ENCODE measurements around the gene ADAMTS19.
A peak's percentile ranks its signal among the peaks of the same experiment; 100 is the strongest.

Gene ADAMTS19

GRCh38 chr5:129664336-129664937, 204.3 kb downstream of the ADAMTS19 start:
- DNase-seq (ENCODE audit: insufficient read length, low spot score) = peak; percentile 13

DNA sequence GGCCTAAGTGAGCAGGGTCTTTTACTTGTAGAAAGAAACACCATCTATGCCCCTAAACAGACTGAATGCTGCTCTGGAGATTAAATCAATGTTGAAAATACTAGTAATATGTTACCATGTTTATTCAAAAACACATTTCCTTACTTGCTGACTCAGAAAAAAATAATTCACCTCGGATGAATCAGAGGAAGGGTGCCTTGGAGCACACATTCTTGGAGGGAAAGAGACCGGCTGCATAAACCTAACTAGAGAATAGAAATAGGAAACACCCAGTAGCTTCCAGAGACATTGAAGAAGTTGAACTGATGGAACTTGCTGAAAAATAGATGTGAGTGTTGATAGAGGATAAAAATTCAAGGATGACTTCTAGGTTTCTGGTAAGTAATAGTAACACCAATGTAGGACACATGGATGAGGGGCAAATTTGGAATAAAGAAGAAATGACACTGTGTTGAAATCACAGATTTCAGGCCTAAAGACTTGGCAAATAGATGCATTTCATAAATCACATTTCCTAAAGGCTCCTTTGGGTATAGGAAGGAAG, 210.9 kb downstream of the ADAMTS19 start:
- DNase-seq (ENCODE audit: insufficient read length, low spot score) (peak; percentile 13), FAIRE-seq (peak; percentile 36)

More at GRCh38 chr5:129664336-129664937, 204.3 kb downstream of the ADAMTS19 start:
- no peak for FAIRE-seq

GRCh38 chr5:129672006-129672405, 211.9 kb downstream of the ADAMTS19 start:
- no peak for DNase-seq (ENCODE audit: insufficient read length, low spot score)
- FAIRE-seq = no peak

GRCh38 chr5:129679671-129680070, 219.6 kb downstream of the ADAMTS19 start:
- FAIRE-seq (no peak), DNase-seq (ENCODE audit: insufficient read length, low spot score) (no peak)

- FAIRE-seq (no peak), DNase-seq (ENCODE audit: insufficient read length, low spot score) (no peak)
These were observed 227.8 kb downstream of the ADAMTS19 start for GRCh38 chr5:129687941-129688340.

DNA sequence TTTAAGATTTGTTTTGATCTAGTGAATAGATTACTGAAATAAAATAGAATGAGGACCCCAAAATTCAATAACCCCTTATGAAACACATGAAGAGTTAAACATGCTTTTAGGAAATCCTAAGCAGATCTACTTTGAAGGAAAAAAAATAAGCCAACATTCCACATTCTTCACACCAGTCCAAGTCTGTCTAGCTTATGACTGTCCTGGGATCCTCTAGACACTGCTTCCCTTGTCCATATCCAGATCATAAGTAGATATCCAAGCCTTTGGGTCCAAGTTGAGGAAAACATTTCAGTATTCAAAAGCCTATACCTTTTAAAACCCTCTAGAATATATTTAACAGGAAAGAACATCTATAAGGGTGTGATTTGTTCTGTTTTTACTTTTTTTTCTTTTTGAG, 228.9 kb downstream of the ADAMTS19 start:
- no peak for FAIRE-seq
- DNase-seq (ENCODE audit: insufficient read length, low spot score) = no peak

DNA sequence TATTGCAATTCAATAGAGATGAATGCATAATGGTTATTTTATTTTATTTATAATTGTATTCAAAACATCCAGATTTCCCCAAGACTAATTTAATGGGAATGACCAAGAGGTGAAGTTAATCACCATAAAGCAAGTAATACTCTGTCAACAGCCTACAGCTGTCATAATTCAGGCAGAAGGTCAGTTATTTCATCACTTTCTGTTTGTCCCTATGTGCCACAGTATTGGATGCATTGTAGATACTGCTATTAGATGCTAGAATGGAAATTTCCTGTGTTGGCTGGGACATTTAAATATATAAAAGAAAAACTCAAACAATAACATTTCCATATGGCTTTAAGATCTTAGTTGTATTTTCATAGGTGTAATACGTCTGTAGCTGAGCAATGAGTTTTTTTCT, 231.1 kb downstream of the ADAMTS19 start:
- DNase-seq (ENCODE audit: insufficient read length, low spot score) (no peak), FAIRE-seq (no peak)

GRCh38 chr5:129696636-129697035, 236.5 kb downstream of the ADAMTS19 start:
- FAIRE-seq = no peak
- no peak for DNase-seq (ENCODE audit: insufficient read length, low spot score)

GRCh38 chr5:129698661-129699060, 238.6 kb downstream of the ADAMTS19 start:
- DNase-seq (ENCODE audit: insufficient read length, low spot score) (no peak), FAIRE-seq (no peak)

DNA sequence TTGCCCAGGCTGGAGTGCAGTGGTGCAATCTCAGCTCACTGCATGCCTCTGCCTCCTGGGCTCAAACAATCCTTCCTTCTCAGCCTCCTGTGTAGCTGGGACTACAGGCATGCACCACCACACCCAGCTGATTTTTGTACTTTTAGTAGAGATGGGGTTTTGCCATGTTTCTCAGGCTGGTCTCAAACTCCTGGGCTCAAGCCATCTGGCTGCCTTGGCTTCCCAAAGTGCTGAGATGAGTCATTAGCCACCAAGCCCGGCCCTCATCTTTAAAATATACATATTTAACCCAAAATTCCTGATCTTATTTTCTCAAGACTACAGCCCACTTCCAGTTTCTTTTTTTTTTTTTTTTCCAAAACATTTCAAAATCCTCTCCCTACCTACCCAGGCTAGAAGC, 256.1 kb downstream of the ADAMTS19 start:
- no peak for FAIRE-seq
- DNase-seq (ENCODE audit: insufficient read length, low spot score) = no peak

GRCh38 chr5:129716651-129717050, 256.6 kb downstream of the ADAMTS19 start:
- FAIRE-seq (no peak), DNase-seq (ENCODE audit: insufficient read length, low spot score) (no peak)

- FAIRE-seq (no peak), DNase-seq (ENCODE audit: insufficient read length, low spot score) (no peak)
These were observed 257.7 kb downstream of the ADAMTS19 start for GRCh38 chr5:129717751-129718310.

DNA sequence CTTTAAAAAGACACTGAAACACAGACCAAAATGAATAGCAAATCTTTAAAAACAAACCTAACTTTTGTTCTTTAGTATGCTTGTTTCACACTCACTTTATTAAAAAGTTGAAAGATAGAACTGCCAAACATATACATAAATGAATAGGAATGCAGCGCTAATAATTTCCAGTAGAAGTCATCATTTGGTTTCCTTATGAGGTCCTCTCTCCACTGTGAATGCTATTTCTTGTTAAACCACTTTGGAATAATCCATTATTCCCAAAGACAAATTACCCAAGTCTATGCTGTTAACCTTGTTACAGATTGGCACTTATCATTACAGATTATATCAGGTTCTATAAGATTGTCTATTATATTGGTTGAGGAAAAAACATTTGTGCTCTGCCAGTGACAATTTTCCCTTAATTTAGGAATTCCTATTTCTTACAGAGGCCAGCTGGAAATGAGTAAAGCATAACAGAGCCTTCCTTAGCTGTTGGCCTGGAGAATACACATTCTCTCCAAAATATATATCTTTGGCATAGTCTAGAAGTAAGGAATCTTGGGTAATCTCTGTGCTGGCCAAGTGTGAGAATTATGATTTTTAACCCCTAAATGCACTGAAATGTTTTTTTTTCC, 258.5 kb downstream of the ADAMTS19 start:
- DNase-seq (ENCODE audit: insufficient read length, low spot score) (no peak), FAIRE-seq (no peak)

DNA sequence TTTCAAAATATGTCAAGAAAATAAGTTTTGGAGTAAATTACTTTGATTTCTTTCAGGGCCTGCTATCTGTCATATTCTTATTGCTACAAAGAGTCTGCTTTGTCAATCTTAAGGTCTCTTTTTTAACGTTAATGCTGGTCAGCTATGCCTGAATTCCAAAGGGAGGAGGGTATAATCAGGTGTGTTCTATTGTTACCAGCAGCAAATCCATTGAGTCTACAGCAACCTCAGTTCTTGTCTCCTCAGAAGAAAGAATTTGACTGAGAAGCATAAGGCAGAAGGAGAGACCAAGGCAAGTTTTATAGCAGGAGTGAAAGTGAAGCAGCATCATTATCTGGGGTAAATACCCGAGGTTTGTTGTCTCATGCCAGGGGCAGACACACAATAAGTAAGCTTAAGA, 264.1 kb downstream of the ADAMTS19 start:
- DNase-seq (ENCODE audit: insufficient read length, low spot score) (no peak), FAIRE-seq (no peak)

DNA sequence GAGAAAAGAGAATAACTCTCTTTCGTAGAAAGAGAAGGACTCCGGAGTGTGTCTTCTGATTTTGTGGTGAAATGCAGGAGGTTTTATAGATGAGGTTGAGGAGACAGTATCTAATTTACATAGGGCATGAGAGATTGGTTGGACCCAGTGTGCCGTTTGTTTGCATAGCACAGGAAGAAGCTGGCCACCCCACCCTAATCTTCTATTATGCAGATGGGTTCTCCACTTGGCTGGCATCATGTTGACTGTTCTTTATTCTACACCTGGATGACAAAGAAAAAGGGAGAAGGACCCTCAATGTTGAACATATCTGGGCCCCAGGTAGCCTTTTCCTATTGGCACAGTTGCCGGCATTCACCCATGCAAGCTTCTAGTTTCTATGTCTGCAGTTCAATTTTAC, 264.5 kb downstream of the ADAMTS19 start:
- DNase-seq (ENCODE audit: insufficient read length, low spot score) (no peak), FAIRE-seq (no peak)

GRCh38 chr5:129739773-129740172, 279.7 kb downstream of the ADAMTS19 start:
- FAIRE-seq (no peak), DNase-seq (ENCODE audit: insufficient read length, low spot score) (no peak)

DNA sequence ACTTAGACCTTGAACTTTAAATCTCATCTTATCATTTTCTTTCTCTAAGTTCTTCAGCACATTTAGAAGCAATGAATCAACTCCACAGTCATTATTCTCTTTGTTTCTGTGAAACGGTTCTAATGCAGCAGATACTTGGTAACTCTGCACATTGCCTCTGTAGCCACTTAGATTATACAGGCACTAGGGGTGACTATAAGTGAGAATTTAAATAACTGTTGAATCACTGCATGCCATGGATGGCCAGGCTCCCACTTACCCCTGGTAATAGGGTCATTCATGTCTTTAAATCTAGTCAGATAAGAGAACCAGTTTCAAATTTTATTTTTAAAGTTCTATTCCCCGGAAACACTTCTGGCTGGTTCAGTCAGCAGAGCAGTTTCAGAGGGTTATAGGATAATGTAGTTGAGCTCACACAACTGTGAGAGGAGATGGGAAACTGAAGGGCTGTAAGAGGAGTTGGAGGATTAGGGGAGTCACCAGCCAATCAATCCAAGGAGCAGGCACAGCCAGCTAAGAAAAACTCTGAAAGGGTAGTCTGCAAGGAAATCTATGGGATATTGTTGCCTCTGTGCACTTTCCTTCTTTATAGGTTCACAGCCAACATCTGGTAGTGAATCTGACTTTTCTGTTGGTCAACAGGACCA, 283.6 kb downstream of the ADAMTS19 start:
- DNase-seq (ENCODE audit: insufficient read length, low spot score) (no peak), FAIRE-seq (no peak)

DNA sequence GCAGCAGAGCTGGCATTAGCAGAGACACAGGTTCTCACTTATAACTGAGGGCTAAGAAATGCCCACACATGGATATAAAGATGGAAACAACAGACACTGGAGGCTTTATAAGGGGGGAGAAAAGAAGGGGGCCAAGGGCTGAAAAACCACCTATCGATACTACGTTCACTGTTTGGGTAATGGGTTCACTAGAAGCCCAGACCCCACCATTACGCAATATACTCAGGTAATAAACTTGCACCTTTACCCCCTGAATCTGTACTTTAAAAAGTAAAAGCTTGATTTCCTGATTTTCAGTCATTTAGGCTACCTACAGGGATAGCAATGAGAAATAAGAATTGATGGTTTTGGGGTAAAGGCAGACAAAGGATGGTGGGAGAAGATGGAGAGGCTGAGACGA, 285.9 kb downstream of the ADAMTS19 start:
- DNase-seq (ENCODE audit: insufficient read length, low spot score) (no peak), FAIRE-seq (no peak)

DNA sequence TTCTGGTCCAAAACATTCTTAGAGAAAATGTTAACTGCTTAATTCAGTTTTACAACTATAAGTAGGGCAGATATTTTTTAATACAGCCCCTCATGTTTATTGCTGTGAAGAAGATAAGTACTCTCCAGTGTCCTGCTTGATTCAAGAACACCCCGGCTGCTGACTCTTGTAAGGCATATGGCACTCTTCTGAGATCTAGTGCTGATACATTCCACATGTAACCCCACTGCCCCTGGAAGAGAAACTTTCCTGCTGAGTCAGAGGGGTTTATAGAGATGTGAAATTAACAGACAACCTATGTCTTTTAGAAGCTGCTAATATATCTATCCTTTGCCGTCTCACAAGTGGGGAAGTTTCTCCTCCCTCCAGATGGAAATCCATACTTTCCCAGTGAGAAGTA, 286.8 kb downstream of the ADAMTS19 start:
- no peak for DNase-seq (ENCODE audit: insufficient read length, low spot score)
- FAIRE-seq = no peak

GRCh38 chr5:129747572-129748407, 287.7 kb downstream of the ADAMTS19 start, which contains the start of gene MINAR2:
Gene MINAR2, plus strand, starts transcription at chr5:129748094. Its CDS starts 97 bp downstream, at chr5:129748191.
- FAIRE-seq = no peak
- DNase-seq (ENCODE audit: insufficient read length, low spot score) = no peak
